22Rv1 (cell line): ENCODE results near the gene HLCS.
"Not testable (repeated sequence)": the region's sequence is repeated elsewhere in the genome, so short reads cannot be mapped to it uniquely, and the experiment has no call there.

Experiments
- H3K27ac ChIP-seq: fragments of 450-650 bp; 2 replicates; pipeline ENCODE4 v1.5.1; 2017
- CTCF ChIP-seq: fragments of 450-650 bp; IDR thresholded peaks from 2 replicates; pipeline ENCODE4 v1.5.1; 2017; ENCODE audit warnings: mild to moderate bottlenecking
- ZFX ChIP-seq: fragments of 450-650 bp; IDR thresholded peaks from 2 replicates; pipeline ENCODE4 v1.6.1; 2017; ENCODE audit warnings: antibody characterized with exemption, borderline replicate concordance

Gene HLCS

GRCh38 chr21:36966066-36966820, at the start of gene HLCS:
Gene HLCS (minus strand): TSS chr21:36966669. CDS start chr21:36966638, 31 bp downstream.
- H3K27ac ChIP-seq, result peak within 1 kb of the TSS; percentile 84
- TF ChIP-seq CTCF (peak; percentile 65), ZFX (no peak)

GRCh38 chr21:37009740-37010341, 43.4 kb upstream of the HLCS start:
- TF ChIP-seq CTCF (peak; percentile 96), ZFX (no peak)
- no peak overlapping the region for H3K27ac ChIP-seq

GRCh38 chr21:37008724-37009123, 42.3 kb upstream of the HLCS start:
- TF ChIP-seq ZFX (no peak), CTCF (no peak)
- no peak overlapping the region for H3K27ac ChIP-seq

GRCh38 chr21:37006486-37007291, 40.2 kb upstream of the HLCS start, which contains the start of gene RIPPLY3:
Gene RIPPLY3 (plus strand): TSS chr21:37006702. CDS start chr21:37006773, 71 bp downstream.
- H3K27ac ChIP-seq, result no peak within 1 kb of the TSS
- TF ChIP-seq ZFX (no peak), CTCF (no peak)

GRCh38 chr21:37005548-37006485, 39.3 kb upstream of the HLCS start:
- no peak overlapping the region for H3K27ac ChIP-seq
- TF ChIP-seq ZFX (no peak), CTCF (no peak)

- H3K27ac ChIP-seq, result not testable (repeated sequence)
Observed at GRCh38 chr21:37003917-37004316, 37.4 kb upstream of the HLCS start.

GRCh38 chr21:37002851-37003250, 36.4 kb upstream of the HLCS start:
- H3K27ac ChIP-seq, result not testable (repeated sequence)
